Heart right ventricle (tissue), 16 donors: ENCODE measurements around the gene STXBP5. TPM values are rescaled to one million over a fixed set of nuclear protein-coding genes. Genes with fewer than 3 reads are reported as not detected.

Source experiments
- ATAC-seq, 8 donors: fragments of 200-7000 bp; cut with Tn5 transposase; one replicate each; pipeline ENCODE4 v1.9.1; 2020; ENCODE audit warnings: mild to moderate bottlenecking in 8 of 8, moderate library complexity in 8 of 8, moderate number of reproducible peaks in 1 of 8
- DNase-seq, 2 donors: peaks; one replicate each; pipeline ENCODE4 v3.0.0-alpha.2; 2020
- H3K27ac ChIP-seq, 10 donors: fragments of 200-600 bp; sonication (generic) in 2 of 10; one replicate each; pipeline versions ENCODE4 v1.5.0 to v1.8.0; 2020 to 2022; ENCODE audit warnings: mild to moderate bottlenecking in 3 of 10
- H3K27me3 ChIP-seq, 7 donors: fragments of 200-600 bp; one replicate each; pipeline ENCODE4 v1.8.0; 2021 to 2022; ENCODE audit warnings: mild to moderate bottlenecking in 2 of 7
- H3K36me3 ChIP-seq, 9 donors: fragments of 200-600 bp; sonication (generic) in 1 of 9; one replicate each; pipeline versions ENCODE4 v1.5.0 to v1.8.0; 2020 to 2022; ENCODE audit warnings: mild to moderate bottlenecking in 2 of 9
- H3K4me1 ChIP-seq, 9 donors: fragments of 200-600 bp; sonication (generic) in 1 of 9; one replicate each; pipeline versions ENCODE4 v1.5.0 to v1.8.0; 2020 to 2022; ENCODE audit warnings: mild to moderate bottlenecking in 4 of 9
- H3K4me3 ChIP-seq, 10 donors: fragments of 200-600 bp; sonication (generic) in 2 of 10; one replicate each; pipeline versions ENCODE4 v1.5.0 to v1.8.0; 2020 to 2022; ENCODE audit warnings: mild to moderate bottlenecking in 7 of 10, moderate library complexity in 2 of 10
- H3K9me3 ChIP-seq, 11 donors: fragments of 200-600 bp in 10 of 11; sonication (generic) in 2 of 11; one replicate each; pipeline versions ENCODE4 v1.5.0 to v1.8.0; 2013 to 2022; ENCODE audit warnings: mild to moderate bottlenecking in 2 of 11, control low read depth in 1 of 11, moderate library complexity in 1 of 11
- WGBS, 2 donors: extraction: QIAGEN DNeasy Blood & Tissue Kit; methylation state at CpG; one replicate each; pipeline ENCODE4 v1.1.7; 2013; ENCODE audit warnings: inconsistent platforms in 1 of 2; 5-methylcytosine and 5-hydroxymethylcytosine counted together
- intact Hi-C, 10 donors: fragments of 100-400 bp; cut with DNase I; formaldehyde crosslinking; loops; one replicate each; pipeline versions ENCODE4 v1.11.1 to v1.14.2; 2022
- polyA plus RNA-seq, 2 donors: library from polyadenylated mRNA; stranded (reverse); fragments of 200-250 nt; gene quantifications; one replicate each; pipeline ENCODE4 v1.2.3, GENCODE V29; 2013
- total RNA-seq, 10 donors: library from RNA; stranded (reverse); fragmentation: NEBNext Ultra II Directional in 3 of 10; extraction: Animal tissue kit (Norgen Biotek cat#: 25700) in 3 of 10; gene quantifications; one replicate each; pipeline versions ENCODE4 v1.2.1 to v1.2.4, GENCODE V29; 2021 to 2023
- TF ChIP-seq, protein P1 (sequence below), 9 donors: fragments of 200-600 bp; sonication (generic) in 2 of 9; IDR thresholded peaks; one replicate each; pipeline versions ENCODE4 v1.5.0 to v1.8.0; 2021 to 2022; ENCODE audit warnings: antibody characterized with exemption in 9 of 9, mild to moderate bottlenecking in 5 of 9, moderate library complexity in 1 of 9
- donor health status: Arrhythmogenic right ventricular cardiomyopathy.
- donor health status: ischemic (EF 13 %, LVEDD 7.1; RV severe dilation, severe dysfunction).
- donor health status: healthy with polysubstance abuse.
- donor health status: DM: no; HTN: yes; CAD: no.
- donor health status: DM: no; HTN: no; CAD: no.
- donor health status: ischemic (EF 25% LVEDD 6.9; RV normal size, moderate dysfunction).
- donor health status: ischemic (EF 25% LVEDD 5.7; RV mildly dilated, moderate dysfunction).
- donor health status: healthy.
- donor health status: DM: yes; HTN: yes; CAD: no.
- donor health status: Ischemic cardiomyopathy.
- donor health status: ischemic (EF 35%, LVEDD 5.7; RV mildly dilated, moderate dysfunction).
- donor health status: nonischemic (EF 11% LVEDD 7.7; RV severe dilation, severe dysfunction).
- donor health status: DM: yes; HTN: yes; CAD: no.
- donor health status: PGD.
- donor health status: ischemic (EF 29% LVEDD 5.4; RV normal size, mild dysfunction).
- donor health status: nonischemic (EF 23%, LVEDD 6.1; RV moderate dilation, normal function).

Gene STXBP5
- total and polyA plus RNA-seq, 12 donors: 2.8 to 23.2 (median 13.4) TPM

DNA sequence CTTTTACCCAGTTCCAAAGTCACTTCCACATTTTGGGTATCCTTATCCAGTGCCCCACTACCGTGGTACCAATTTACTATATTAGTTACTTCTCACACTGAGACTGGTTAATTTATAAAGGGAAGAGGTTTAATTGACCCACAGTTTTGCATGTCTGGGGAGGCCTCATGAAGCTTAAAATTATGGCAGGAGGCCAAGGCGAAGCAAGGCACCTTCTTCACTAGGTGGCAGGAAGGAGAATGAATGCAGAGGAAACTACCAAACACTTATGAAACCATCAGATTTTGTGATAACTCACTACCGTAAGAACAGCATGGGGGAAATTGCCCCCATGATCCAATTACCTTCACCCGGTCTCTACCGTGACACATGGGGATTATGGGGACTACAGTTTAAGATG, 197.6 kb downstream of the STXBP5 start:
- no peaks in the 10 kb centered on the region for H3K27me3 ChIP-seq
- no peak overlapping the region for H3K27ac ChIP-seq
- peaks cover 0 to 30% (median 0%) of the 10 kb centered on the region in 11 donors for H3K9me3 ChIP-seq
- TF ChIP-seq, protein P1, sequence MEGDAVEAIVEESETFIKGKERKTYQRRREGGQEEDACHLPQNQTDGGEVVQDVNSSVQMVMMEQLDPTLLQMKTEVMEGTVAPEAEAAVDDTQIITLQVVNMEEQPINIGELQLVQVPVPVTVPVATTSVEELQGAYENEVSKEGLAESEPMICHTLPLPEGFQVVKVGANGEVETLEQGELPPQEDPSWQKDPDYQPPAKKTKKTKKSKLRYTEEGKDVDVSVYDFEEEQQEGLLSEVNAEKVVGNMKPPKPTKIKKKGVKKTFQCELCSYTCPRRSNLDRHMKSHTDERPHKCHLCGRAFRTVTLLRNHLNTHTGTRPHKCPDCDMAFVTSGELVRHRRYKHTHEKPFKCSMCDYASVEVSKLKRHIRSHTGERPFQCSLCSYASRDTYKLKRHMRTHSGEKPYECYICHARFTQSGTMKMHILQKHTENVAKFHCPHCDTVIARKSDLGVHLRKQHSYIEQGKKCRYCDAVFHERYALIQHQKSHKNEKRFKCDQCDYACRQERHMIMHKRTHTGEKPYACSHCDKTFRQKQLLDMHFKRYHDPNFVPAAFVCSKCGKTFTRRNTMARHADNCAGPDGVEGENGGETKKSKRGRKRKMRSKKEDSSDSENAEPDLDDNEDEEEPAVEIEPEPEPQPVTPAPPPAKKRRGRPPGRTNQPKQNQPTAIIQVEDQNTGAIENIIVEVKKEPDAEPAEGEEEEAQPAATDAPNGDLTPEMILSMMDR (IDR thresholded peaks at IDR 0.05): no peak
- no peak for DNase-seq
- H3K4me1 ChIP-seq: no peaks in the 10 kb centered on the region
- H3K36me3 ChIP-seq: no peaks in the 10 kb centered on the region
- H3K4me3 ChIP-seq: no peak overlapping the region
- 91 to 95% methylated on average over 5 of the region's 5 CpGs for WGBS, 2 donors
- no peak for ATAC-seq
- intact Hi-C loops: no loop called here

DNA sequence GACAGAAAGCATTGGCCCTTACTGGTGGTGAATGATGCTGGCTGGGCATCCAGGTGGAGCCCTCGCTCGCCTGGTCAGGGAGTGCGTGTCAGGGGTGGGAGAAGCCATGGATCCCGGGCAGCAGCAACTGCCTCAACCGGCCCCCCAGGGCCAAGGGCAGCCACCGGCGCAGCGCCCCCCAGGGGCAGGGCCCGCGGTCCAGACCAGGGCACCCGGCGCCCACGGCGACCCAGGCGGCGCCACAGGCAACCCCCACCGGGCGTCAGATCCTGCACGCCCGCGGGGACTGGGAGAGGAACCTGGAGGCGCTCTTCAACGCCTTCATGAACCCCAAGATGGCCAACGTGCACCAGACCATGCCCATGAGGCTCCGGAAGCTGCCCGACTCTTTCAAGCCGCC, 202.6 kb downstream of the STXBP5 start:
- peaks cover 0 to 19% (median 1%) of the 10 kb centered on the region in 11 donors for H3K9me3 ChIP-seq
- 96% methylated on average over 26 to 27 of the region's 27 CpGs for WGBS, 2 donors
- ATAC-seq (no peak), DNase-seq (no peak)
- H3K4me1 ChIP-seq: no peaks in the 10 kb centered on the region
- H3K4me3 ChIP-seq: no peak overlapping the region
- no peak overlapping the region for H3K27ac ChIP-seq
- H3K36me3 ChIP-seq: no peaks in the 10 kb centered on the region
- intact Hi-C loops: no loop called here
- TF ChIP-seq, protein P1 (IDR thresholded peaks at IDR 0.05): no peak
- H3K27me3 ChIP-seq: peaks cover 0 to 4% (median 0%) of the 10 kb centered on the region in 7 donors

DNA sequence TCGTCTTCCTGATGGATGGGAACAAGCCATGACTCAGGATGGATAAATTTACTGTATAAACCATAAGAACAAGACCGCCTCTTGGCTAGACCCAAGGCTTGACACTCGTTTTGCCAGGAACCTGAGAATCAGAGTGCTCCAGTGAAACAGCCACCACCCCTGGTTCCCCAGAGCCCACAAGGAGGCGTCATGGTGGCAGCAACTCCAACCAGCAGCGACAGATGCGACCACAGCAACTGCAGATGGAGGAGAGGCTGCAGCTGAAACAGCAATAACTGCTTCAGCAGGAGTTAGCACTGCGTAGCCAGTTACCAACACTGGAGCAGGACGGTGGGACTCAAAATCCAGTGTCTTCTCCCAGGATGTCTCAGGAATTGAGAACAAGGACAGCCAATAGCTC, 203.4 kb downstream of the STXBP5 start:
- no peaks in the 10 kb centered on the region for H3K4me1 ChIP-seq
- no peak for ATAC-seq
- TF ChIP-seq, protein P1 (IDR thresholded peaks at IDR 0.05): no peak
- peaks cover 0 to 15% (median 0%) of the 10 kb centered on the region in 11 donors for H3K9me3 ChIP-seq
- no peaks in the 10 kb centered on the region for H3K36me3 ChIP-seq
- intact Hi-C loops: no loop called here
- no peak for DNase-seq
- WGBS, 2 donors: 75 to 84% methylated on average over 8 of the region's 8 CpGs
- no peak overlapping the region for H3K27ac ChIP-seq
- peaks cover 0 to 4% (median 0%) of the 10 kb centered on the region in 7 donors for H3K27me3 ChIP-seq
- no peak overlapping the region for H3K4me3 ChIP-seq

DNA sequence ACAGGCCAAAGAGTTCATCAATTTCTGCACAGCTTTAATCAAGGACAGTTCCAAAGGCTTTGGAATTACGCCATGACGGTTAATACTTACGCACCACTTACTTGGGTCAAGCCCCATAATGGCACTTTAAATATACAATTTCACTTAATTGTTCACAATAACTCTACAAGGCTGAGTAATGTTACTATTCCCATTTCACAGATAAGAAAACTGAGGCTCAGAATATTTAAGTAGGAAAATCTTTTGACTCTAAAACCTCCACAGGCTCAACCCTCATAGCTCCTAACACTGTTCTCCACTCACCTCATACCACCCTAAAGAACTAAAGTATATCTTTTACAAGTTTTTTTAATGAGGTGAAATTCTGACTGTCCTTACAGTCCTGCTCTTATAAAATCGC, 212.4 kb downstream of the STXBP5 start:
- TF ChIP-seq, protein P1 (IDR thresholded peaks at IDR 0.05): no peak
- whole genome bisulfite sequencing, 2 donors: 94 to 95% methylated on average over 4 of the region's 4 CpGs
- no peaks in the 10 kb centered on the region for H3K36me3 ChIP-seq
- DNase-seq (no peak), ATAC-seq (no peak)
- H3K27me3 ChIP-seq: peaks cover 0 to 3% (median 0%) of the 10 kb centered on the region in 7 donors
- intact Hi-C loops: no loop called here
- H3K4me1 ChIP-seq: no peaks in the 10 kb centered on the region
- peaks cover 0 to 4% (median 0%) of the 10 kb centered on the region in 11 donors for H3K9me3 ChIP-seq
- no peak overlapping the region for H3K4me3 ChIP-seq
- no peak overlapping the region for H3K27ac ChIP-seq
